Erythroblast (primary cell): Measurements from ENCODE around the gene KIF26B.

Experiments used
- GATA1 ChIP-seq: IDR thresholded peaks from 2 replicates; pipeline ENCODE4 v1.6.1; 2011; ENCODE audit warnings: low read depth, mild to moderate bottlenecking, control low read depth, low read length, moderate library complexity
- POLR2A ChIP-seq: IDR thresholded peaks from 2 replicates; pipeline ENCODE4 v1.6.1; 2011; ENCODE audit warnings: mild to moderate bottlenecking, low read length

GRCh38 chr1:245566952-245567351 lies 412.2 kb downstream of the KIF26B start:
- no peak for TF ChIP-seq POLR2A
- TF ChIP-seq GATA1: no peak
